GM23338 (cell line): ENCODE results near the gene TTC39B. TPM values are rescaled to one million over a fixed set of nuclear protein-coding genes. Genes with fewer than 3 reads are reported as not detected.

Experiments
- ATAC-seq: fragments of 200-7000 bp; cut with Tn5 transposase; 3 replicates; pipeline ENCODE4 v1.9.1; 2020
- DNase-seq: peaks from one replicate; pipeline ENCODE4 v3.0.0-alpha.2; 2015; ENCODE audit warnings: low spot score
- H2AFZ ChIP-seq: fragments of 200-600 bp; sonication (generic); 2 replicates; pipeline ENCODE4 v1.8.0; 2016; ENCODE audit warnings: antibody characterized with exemption, mild to moderate bottlenecking, moderate library complexity
- H3F3A ChIP-seq: fragments of 200-600 bp; sonication (generic); replicated peaks from 2 replicates; pipeline ENCODE4 v1.8.0; 2017; ENCODE audit warnings: antibody characterized with exemption, mixed run types, low read depth
- H3K27ac ChIP-seq: fragments of 200-600 bp; sonication (generic); 2 replicates; pipeline ENCODE4 v1.6.1; 2016; ENCODE audit warnings: low read depth
- H3K27me3 ChIP-seq: fragments of 200-600 bp; sonication (generic); 2 replicates; pipeline ENCODE4 v1.8.0; 2016; ENCODE audit warnings: mild to moderate bottlenecking, mixed run types, moderate library complexity; ENCODE audit not compliant: insufficient read depth
- H3K36me3 ChIP-seq: fragments of 200-600 bp; sonication (generic); 2 replicates; pipeline ENCODE4 v1.8.0; 2016; ENCODE audit warnings: mild to moderate bottlenecking; ENCODE audit not compliant: insufficient read depth
- H3K4me1 ChIP-seq: fragments of 200-600 bp; sonication (generic); 2 replicates; pipeline ENCODE4 v1.8.0; 2016; ENCODE audit warnings: mild to moderate bottlenecking, moderate library complexity; ENCODE audit not compliant: insufficient read depth
- H3K4me2 ChIP-seq: fragments of 200-600 bp; sonication (generic); 2 replicates; pipeline ENCODE4 v1.7.1; 2017; ENCODE audit warnings: mixed run types
- H3K4me3 ChIP-seq: fragments of 200-600 bp; sonication (generic); 2 replicates; pipeline ENCODE4 v1.6.1; 2016; ENCODE audit warnings: mixed run types
- H3K79me2 ChIP-seq: fragments of 200-600 bp; sonication (generic); replicated peaks from 2 replicates; pipeline ENCODE4 v1.8.0; 2017; ENCODE audit warnings: mild to moderate bottlenecking; ENCODE audit not compliant: insufficient read depth
- H3K9me2 ChIP-seq: fragments of 200-600 bp; sonication (generic); 2 replicates; pipeline ENCODE4 v1.8.0; 2017; ENCODE audit not compliant: insufficient read depth
- H4K20me1 ChIP-seq: fragments of 200-600 bp; sonication (generic); replicated peaks from 2 replicates; pipeline ENCODE4 v1.8.0; 2017; ENCODE audit warnings: mild to moderate bottlenecking; ENCODE audit not compliant: insufficient read depth
- H3K27ac Mint-ChIP-seq: 2 replicates; pipeline ENCODE4 v1.8.0; 2020; ENCODE audit warnings: inconsistent platforms, mild to moderate bottlenecking, moderate library complexity, mixed read lengths
- H3K27me3 Mint-ChIP-seq: 3 replicates; pipeline ENCODE4 v1.8.0; 2022; ENCODE audit warnings: low read depth, mild to moderate bottlenecking, moderate library complexity, mixed read lengths, inconsistent platforms; ENCODE audit not compliant: insufficient read depth, poor library complexity
- H3K36me3 Mint-ChIP-seq: 3 replicates; pipeline ENCODE4 v1.8.0; 2021; ENCODE audit warnings: low read depth, mild to moderate bottlenecking, inconsistent platforms, moderate library complexity, mixed read lengths
- H3K4me1 Mint-ChIP-seq: 3 replicates; pipeline ENCODE4 v1.8.0; 2020; ENCODE audit warnings: mild to moderate bottlenecking, inconsistent platforms, mixed read lengths
- H3K4me3 Mint-ChIP-seq: 3 replicates; pipeline ENCODE4 v1.8.0; 2021; ENCODE audit warnings: moderate library complexity, mild to moderate bottlenecking, inconsistent platforms, mixed read lengths
- H3K9me3 Mint-ChIP-seq: 3 replicates; pipeline ENCODE4 v1.8.0; 2020; ENCODE audit warnings: moderate library complexity, mild to moderate bottlenecking, inconsistent platforms, mixed read lengths
- CREB1 ChIP-seq: fragments of 250-450 bp; sonication (Bioruptor Pico); IDR thresholded peaks from 2 replicates; pipeline ENCODE4 v1.5.0; 2020; ENCODE audit warnings: low read depth, mild to moderate bottlenecking, moderate library complexity
- EZH2 ChIP-seq: fragments of 200-600 bp; sonication (generic); IDR thresholded peaks from one replicate; pipeline ENCODE4 v1.8.0; 2017; ENCODE audit warnings: antibody characterized with exemption, mild to moderate bottlenecking, low read depth; ENCODE audit not compliant: unreplicated experiment
- EZH2phosphoT487 ChIP-seq: fragments of 200-600 bp; sonication (generic); IDR thresholded peaks from one replicate; pipeline ENCODE4 v1.8.1; 2018; ENCODE audit warnings: antibody characterized with exemption; ENCODE audit not compliant: unreplicated experiment
- JUNB ChIP-seq: IDR thresholded peaks from one replicate; pipeline ENCODE4 v1.6.1; 2016; ENCODE audit warnings: antibody characterized with exemption; ENCODE audit not compliant: unreplicated experiment
- NANOG ChIP-seq: IDR thresholded peaks from 2 replicates; pipeline ENCODE4 v1.6.1; 2016; ENCODE audit warnings: antibody characterized with exemption, borderline replicate concordance
- POLR2AphosphoS5 ChIP-seq: IDR thresholded peaks from 2 replicates; pipeline ENCODE4 v1.6.1; 2016; ENCODE audit warnings: antibody characterized with exemption, low read depth
- STAT1 ChIP-seq: IDR thresholded peaks from one replicate; pipeline ENCODE4 v1.6.1; 2016; ENCODE audit warnings: antibody characterized with exemption; ENCODE audit not compliant: unreplicated experiment
- ZNF114 ChIP-seq: fragments of 250-450 bp; sonication (Bioruptor Pico); IDR thresholded peaks from 2 replicates; pipeline ENCODE4 v1.5.0; 2020; ENCODE audit warnings: mild to moderate bottlenecking, moderate library complexity
- ZNF331 ChIP-seq: fragments of 250-450 bp; sonication (Bioruptor Pico); IDR thresholded peaks from 2 replicates; pipeline ENCODE4 v1.5.0; 2020; ENCODE audit warnings: low read depth, mild to moderate bottlenecking, moderate library complexity
- polyA plus RNA-seq: library from polyadenylated mRNA; unstranded; fragments of >200 nt; fragmentation: Nextera tagmentation; extraction: Ambion mirVana; gene quantifications from 2 replicates; pipeline ENCODE4 v1.2.1, GENCODE V29; 2016
- total RNA-seq: library from RNA; depleted of rRNA; stranded (reverse); fragments of >200 nt; shearing (Covaris generic); gene quantifications from 2 replicates; pipeline ENCODE4 v1.2.3, GENCODE V29; 2014
- TF ChIP-seq, protein P1 (sequence below): IDR thresholded peaks from 2 replicates; pipeline ENCODE4 v1.6.1; 2016; ENCODE audit warnings: antibody characterized with exemption
- TF ChIP-seq, protein P2 (sequence below), 2 experiments: fragments of 200-600 bp in 1 of 2; sonication (generic) in 1 of 2; conservative IDR thresholded peaks; 2 replicates each; pipeline versions ENCODE4 v1.5.1 to v1.6.1; 2016 to 2017; ENCODE audit warnings: antibody characterized with exemption in 2 of 2, low read depth in 2 of 2, mild to moderate bottlenecking in 2 of 2, moderate library complexity in 1 of 2
- TF ChIP-seq, protein P3 (sequence below): fragments of 250-450 bp; sonication (Bioruptor Pico); IDR thresholded peaks from 2 replicates; pipeline ENCODE4 v1.5.0; 2020; ENCODE audit warnings: mild to moderate bottlenecking, moderate library complexity

Gene TTC39B
- total and polyA plus RNA-seq, 2 experiments from 2014 or later: 2.8 to 11.1 TPM

DNA sequence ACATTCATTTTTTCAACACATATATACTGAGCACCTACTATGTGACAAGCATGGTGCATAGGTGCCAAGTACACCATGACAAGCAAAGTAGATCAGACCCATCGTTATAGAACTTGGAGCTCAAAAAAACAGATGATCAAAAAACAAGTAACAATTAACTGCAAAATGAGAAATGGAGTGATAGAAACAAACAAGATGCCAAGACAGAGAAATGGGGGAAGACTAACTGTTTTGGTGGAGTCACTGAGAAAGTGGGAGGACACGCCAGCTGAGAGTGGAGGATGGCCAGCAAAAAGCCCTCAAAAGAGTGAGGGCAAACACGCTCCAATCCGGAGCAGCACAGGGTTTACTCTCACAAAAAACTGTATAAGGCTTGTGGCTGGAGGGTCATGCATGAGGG lies 50.6 kb downstream of the TTC39B start:
- peaks cover 2% of the 10 kb centered on the region for H3K27me3 Mint-ChIP-seq
- DNase-seq (no peak), ATAC-seq (no peak)
- Histone ChIP-seq H3K4me2 (no peak overlapping the region), H3K4me3 (no peak overlapping the region), H2AFZ (no peak overlapping the region), H3K36me3 (no peaks in the 10 kb centered on the region), H3K27ac (no peak overlapping the region), H3F3A (no peaks in the 10 kb centered on the region), H3K9me2 (peaks cover 3% of the 10 kb centered on the region; the same call in 1 of the 2 replicates), H4K20me1 (no peaks in the 10 kb centered on the region), H3K27me3 (no peaks in the 10 kb centered on the region), H3K79me2 (no peaks in the 10 kb centered on the region), H3K4me1 (no peaks in the 10 kb centered on the region; the same call in 1 of the 2 replicates)
- H3K4me3 Mint-ChIP-seq: no peak overlapping the region
- no peak overlapping the region for H3K27ac Mint-ChIP-seq
- no peaks in the 10 kb centered on the region for H3K36me3 Mint-ChIP-seq
- TF ChIP-seq NANOG (no peak), EZH2 (no peak), ZNF331 (CRISPR knock-in tag) (no peak), ZNF114 (CRISPR knock-in tag) (no peak)
- TF ChIP-seq, protein P1, sequence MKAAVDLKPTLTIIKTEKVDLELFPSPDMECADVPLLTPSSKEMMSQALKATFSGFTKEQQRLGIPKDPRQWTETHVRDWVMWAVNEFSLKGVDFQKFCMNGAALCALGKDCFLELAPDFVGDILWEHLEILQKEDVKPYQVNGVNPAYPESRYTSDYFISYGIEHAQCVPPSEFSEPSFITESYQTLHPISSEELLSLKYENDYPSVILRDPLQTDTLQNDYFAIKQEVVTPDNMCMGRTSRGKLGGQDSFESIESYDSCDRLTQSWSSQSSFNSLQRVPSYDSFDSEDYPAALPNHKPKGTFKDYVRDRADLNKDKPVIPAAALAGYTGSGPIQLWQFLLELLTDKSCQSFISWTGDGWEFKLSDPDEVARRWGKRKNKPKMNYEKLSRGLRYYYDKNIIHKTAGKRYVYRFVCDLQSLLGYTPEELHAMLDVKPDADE: no peak
- H3K9me3 Mint-ChIP-seq: no peaks in the 10 kb centered on the region
- H3K4me1 Mint-ChIP-seq: 0 out of 3 replicates have a peak, but pooled peaks cover 2% of the 10 kb centered on the region

DNA sequence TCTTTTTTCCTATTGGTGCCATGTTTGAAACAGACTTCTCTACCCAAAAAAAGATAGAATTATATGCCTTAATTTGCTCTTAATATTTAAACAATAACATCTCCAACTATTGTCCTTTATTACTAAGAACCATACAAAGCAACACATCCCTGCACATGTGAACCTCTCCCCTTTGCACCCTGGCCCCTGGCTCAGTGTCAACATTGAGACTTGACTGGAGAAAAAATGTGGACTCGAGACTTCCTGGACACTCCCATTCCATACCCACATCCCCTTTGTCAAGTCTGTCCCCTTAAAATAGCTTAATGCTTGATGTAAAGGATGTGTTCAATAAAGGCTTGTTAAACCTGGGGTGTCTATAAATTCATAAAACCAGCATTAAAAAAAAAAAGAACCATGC lies 53.2 kb downstream of the TTC39B start:
- no peak overlapping the region for H3K27ac ChIP-seq
- DNase-seq: no peak
- H4K20me1 ChIP-seq: no peaks in the 10 kb centered on the region
- H3K4me1 Mint-ChIP-seq: peaks cover 17% of the 10 kb centered on the region
- H3K4me3 ChIP-seq: no peak overlapping the region
- H3K36me3 Mint-ChIP-seq: no peaks in the 10 kb centered on the region
- H3K27ac Mint-ChIP-seq: no peak overlapping the region
- ATAC-seq: no peak
- H3K36me3 ChIP-seq: no peaks in the 10 kb centered on the region
- no peaks in the 10 kb centered on the region for H3F3A ChIP-seq
- H3K27me3 ChIP-seq: no peaks in the 10 kb centered on the region
- peaks cover 2% of the 10 kb centered on the region for H3K27me3 Mint-ChIP-seq
- no peaks in the 10 kb centered on the region for H3K9me3 Mint-ChIP-seq
- no peak overlapping the region for H3K4me3 Mint-ChIP-seq
- H3K79me2 ChIP-seq: no peaks in the 10 kb centered on the region
- H3K4me2 ChIP-seq: no peak overlapping the region
- H3K9me2 ChIP-seq: peaks cover 3% of the 10 kb centered on the region; the same call in 1 of the 2 replicates
- H3K4me1 ChIP-seq: peaks cover 13% of the 10 kb centered on the region; the same call in 1 of the 2 replicates
- H2AFZ ChIP-seq: no peak overlapping the region
- TF ChIP-seq STAT1 (no peak), NANOG (no peak), EZH2 (no peak), POLR2AphosphoS5 (no peak), JUNB (no peak), EZH2phosphoT487 (no peak), ZNF114 (CRISPR knock-in tag) (no peak), CREB1 (CRISPR knock-in tag) (no peak), ZNF331 (CRISPR knock-in tag) (no peak)
- TF ChIP-seq, protein P2, sequence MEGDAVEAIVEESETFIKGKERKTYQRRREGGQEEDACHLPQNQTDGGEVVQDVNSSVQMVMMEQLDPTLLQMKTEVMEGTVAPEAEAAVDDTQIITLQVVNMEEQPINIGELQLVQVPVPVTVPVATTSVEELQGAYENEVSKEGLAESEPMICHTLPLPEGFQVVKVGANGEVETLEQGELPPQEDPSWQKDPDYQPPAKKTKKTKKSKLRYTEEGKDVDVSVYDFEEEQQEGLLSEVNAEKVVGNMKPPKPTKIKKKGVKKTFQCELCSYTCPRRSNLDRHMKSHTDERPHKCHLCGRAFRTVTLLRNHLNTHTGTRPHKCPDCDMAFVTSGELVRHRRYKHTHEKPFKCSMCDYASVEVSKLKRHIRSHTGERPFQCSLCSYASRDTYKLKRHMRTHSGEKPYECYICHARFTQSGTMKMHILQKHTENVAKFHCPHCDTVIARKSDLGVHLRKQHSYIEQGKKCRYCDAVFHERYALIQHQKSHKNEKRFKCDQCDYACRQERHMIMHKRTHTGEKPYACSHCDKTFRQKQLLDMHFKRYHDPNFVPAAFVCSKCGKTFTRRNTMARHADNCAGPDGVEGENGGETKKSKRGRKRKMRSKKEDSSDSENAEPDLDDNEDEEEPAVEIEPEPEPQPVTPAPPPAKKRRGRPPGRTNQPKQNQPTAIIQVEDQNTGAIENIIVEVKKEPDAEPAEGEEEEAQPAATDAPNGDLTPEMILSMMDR (conservative IDR thresholded peaks at IDR 0.05; ENCODE audit: low read depth in 2 of 2): no peak
- TF ChIP-seq, protein P3, sequence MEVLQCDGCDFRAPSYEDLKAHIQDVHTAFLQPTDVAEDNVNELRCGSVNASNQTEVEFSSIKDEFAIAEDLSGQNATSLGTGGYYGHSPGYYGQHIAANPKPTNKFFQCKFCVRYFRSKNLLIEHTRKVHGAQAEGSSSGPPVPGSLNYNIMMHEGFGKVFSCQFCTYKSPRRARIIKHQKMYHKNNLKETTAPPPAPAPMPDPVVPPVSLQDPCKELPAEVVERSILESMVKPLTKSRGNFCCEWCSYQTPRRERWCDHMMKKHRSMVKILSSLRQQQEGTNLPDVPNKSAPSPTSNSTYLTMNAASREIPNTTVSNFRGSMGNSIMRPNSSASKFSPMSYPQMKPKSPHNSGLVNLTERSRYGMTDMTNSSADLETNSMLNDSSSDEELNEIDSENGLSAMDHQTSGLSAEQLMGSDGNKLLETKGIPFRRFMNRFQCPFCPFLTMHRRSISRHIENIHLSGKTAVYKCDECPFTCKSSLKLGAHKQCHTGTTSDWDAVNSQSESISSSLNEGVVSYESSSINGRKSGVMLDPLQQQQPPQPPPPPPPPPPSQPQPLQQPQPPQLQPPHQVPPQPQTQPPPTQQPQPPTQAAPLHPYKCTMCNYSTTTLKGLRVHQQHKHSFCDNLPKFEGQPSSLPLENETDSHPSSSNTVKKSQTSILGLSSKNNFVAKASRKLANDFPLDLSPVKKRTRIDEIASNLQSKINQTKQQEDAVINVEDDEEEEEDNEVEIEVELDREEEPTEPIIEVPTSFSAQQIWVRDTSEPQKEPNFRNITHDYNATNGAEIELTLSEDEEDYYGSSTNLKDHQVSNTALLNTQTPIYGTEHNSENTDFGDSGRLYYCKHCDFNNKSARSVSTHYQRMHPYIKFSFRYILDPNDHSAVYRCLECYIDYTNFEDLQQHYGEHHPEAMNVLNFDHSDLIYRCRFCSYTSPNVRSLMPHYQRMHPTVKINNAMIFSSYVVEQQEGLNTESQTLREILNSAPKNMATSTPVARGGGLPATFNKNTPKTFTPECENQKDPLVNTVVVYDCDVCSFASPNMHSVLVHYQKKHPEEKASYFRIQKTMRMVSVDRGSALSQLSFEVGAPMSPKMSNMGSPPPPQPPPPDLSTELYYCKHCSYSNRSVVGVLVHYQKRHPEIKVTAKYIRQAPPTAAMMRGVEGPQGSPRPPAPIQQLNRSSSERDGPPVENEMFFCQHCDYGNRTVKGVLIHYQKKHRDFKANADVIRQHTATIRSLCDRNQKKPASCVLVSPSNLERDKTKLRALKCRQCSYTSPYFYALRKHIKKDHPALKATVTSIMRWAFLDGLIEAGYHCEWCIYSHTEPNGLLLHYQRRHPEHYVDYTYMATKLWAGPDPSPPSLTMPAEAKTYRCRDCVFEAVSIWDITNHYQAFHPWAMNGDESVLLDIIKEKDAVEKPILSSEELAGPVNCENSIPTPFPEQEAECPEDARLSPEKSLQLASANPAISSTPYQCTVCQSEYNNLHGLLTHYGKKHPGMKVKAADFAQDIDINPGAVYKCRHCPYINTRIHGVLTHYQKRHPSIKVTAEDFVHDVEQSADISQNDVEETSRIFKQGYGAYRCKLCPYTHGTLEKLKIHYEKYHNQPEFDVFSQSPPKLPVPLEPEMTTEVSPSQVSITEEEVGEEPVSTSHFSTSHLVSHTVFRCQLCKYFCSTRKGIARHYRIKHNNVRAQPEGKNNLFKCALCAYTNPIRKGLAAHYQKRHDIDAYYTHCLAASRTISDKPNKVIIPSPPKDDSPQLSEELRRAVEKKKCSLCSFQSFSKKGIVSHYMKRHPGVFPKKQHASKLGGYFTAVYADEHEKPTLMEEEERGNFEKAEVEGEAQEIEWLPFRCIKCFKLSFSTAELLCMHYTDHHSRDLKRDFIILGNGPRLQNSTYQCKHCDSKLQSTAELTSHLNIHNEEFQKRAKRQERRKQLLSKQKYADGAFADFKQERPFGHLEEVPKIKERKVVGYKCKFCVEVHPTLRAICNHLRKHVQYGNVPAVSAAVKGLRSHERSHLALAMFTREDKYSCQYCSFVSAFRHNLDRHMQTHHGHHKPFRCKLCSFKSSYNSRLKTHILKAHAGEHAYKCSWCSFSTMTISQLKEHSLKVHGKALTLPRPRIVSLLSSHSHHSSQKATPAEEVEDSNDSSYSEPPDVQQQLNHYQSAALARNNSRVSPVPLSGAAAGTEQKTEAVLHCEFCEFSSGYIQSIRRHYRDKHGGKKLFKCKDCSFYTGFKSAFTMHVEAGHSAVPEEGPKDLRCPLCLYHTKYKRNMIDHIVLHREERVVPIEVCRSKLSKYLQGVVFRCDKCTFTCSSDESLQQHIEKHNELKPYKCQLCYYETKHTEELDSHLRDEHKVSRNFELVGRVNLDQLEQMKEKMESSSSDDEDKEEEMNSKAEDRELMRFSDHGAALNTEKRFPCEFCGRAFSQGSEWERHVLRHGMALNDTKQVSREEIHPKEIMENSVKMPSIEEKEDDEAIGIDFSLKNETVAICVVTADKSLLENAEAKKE (CRISPR knock-in tag): no peak
- TF ChIP-seq, protein P1: no peak
